Keratinocyte (primary cell): ENCODE results near the gene VPS8. TPM values are rescaled to one million over a fixed set of nuclear protein-coding genes. Genes with fewer than 3 reads are reported as not detected.

Experiments
- DNase-seq: peaks from one replicate; pipeline ENCODE4 v3.0.0-alpha.2; 2011; ENCODE audit warnings: low read depth, missing footprints, low spot score
- FAIRE-seq: peaks from 2 replicates; lab custom pipeline; 2011; peaks lifted over from hg19 to GRCh38; lab: Jason Lieb, UNC
- H2AFZ ChIP-seq: 2 replicates; pipeline ENCODE4 v1.6.0; 2012; ENCODE audit warnings: low read length, control low read depth, inconsistent platforms; ENCODE audit not compliant: control insufficient read depth
- H3K27ac ChIP-seq: 2 replicates; pipeline ENCODE4 v1.5.1; 2011; ENCODE audit warnings: low read length; ENCODE audit not compliant: control insufficient read depth, insufficient read depth
- H3K27me3 ChIP-seq: 3 replicates; pipeline ENCODE4 v1.6.0; 2011; ENCODE audit warnings: low read length; ENCODE audit not compliant: control insufficient read depth, insufficient read depth; ENCODE audit errors: extremely low read depth
- H3K36me3 ChIP-seq, 2 experiments: 2 replicates in 1 of 2; 3 replicates in 1 of 2; pipeline ENCODE4 v1.5.1; 2011; ENCODE audit warnings: low read length in 2 of 2, mild to moderate bottlenecking in 1 of 2; ENCODE audit not compliant: control insufficient read depth in 2 of 2, insufficient read depth in 2 of 2; ENCODE audit errors: extremely low read depth in 1 of 2
- H3K4me1 ChIP-seq: 3 replicates; pipeline ENCODE4 v1.5.1; 2011; ENCODE audit warnings: low read length; ENCODE audit not compliant: control insufficient read depth, insufficient read depth; ENCODE audit errors: extremely low read depth
- H3K4me2 ChIP-seq: 3 replicates; pipeline ENCODE4 v1.6.0; 2011; ENCODE audit warnings: low read depth, low read length; ENCODE audit not compliant: control insufficient read depth, insufficient read depth; ENCODE audit errors: extremely low read depth
- H3K4me3 ChIP-seq, 3 experiments: fragments of 200-600 bp in 1 of 3; sonication (generic) in 1 of 3; 2 replicates in 2 of 3; 3 replicates in 1 of 3; pipeline ENCODE4 v1.5.1; 2011 to 2016; ENCODE audit warnings: low read length in 3 of 3, mild to moderate bottlenecking in 3 of 3, control low read depth in 2 of 3, inconsistent platforms in 1 of 3, low read depth in 1 of 3, mixed read lengths in 1 of 3, mixed run types in 1 of 3, moderate library complexity in 1 of 3; ENCODE audit not compliant: control insufficient read depth in 2 of 3, insufficient read depth in 2 of 3; ENCODE audit errors: extremely low read depth in 1 of 3
- H3K79me2 ChIP-seq: 2 replicates; pipeline ENCODE4 v1.6.0; 2012; ENCODE audit warnings: low read length; ENCODE audit not compliant: control insufficient read depth, insufficient read depth
- H3K9ac ChIP-seq: 3 replicates; pipeline ENCODE4 v1.6.0; 2011; ENCODE audit warnings: low read length; ENCODE audit not compliant: control insufficient read depth, insufficient read depth; ENCODE audit errors: extremely low read depth
- H3K9me1 ChIP-seq: 3 replicates; pipeline ENCODE4 v1.6.0; 2011; ENCODE audit warnings: low read length; ENCODE audit not compliant: control insufficient read depth, insufficient read depth; ENCODE audit errors: extremely low read depth
- H3K9me3 ChIP-seq: 2 replicates; pipeline ENCODE4 v1.5.1; 2012; ENCODE audit warnings: low read depth, low read length; ENCODE audit not compliant: control insufficient read depth
- H4K20me1 ChIP-seq: 3 replicates; pipeline ENCODE4 v1.6.0; 2011; ENCODE audit warnings: low read length; ENCODE audit not compliant: control insufficient read depth, insufficient read depth; ENCODE audit errors: extremely low read depth
- EZH2 ChIP-seq: IDR thresholded peaks from one replicate; pipeline ENCODE4 v1.6.1; 2012; ENCODE audit warnings: inconsistent platforms, mild to moderate bottlenecking, low read length, moderate library complexity
- dilution Hi-C: fragments of 300-500 bp; cut with MboI; formaldehyde crosslinking; loops from one replicate; pipeline ENCODE4 v1.7.0; 2020; ENCODE audit warnings: low sequenced_read_pairs; ENCODE audit not compliant: extremely low pct_ligation_motif_present
- polyA plus RNA-seq, 5 experiments: library from polyadenylated mRNA; depleted of rRNA in 3 of 5; stranded (reverse) in 3 of 5; stranded (forward) in 1 of 5; unstranded in 1 of 5; fragments of >200 nt; gene quantifications; 1 replicate in 1 of 5; 2 replicates in 3 of 5; 3 replicates in 1 of 5; pipeline versions ENCODE4 v1.2.1 to v1.2.3, GENCODE V29; 2011 to 2012; ENCODE audit warnings: missing spikeins in 2 of 5, low read depth in 1 of 5, low replicate concordance in 1 of 5
- TF ChIP-seq, protein P1 (sequence below), 3 experiments: IDR thresholded peaks in 1 of 3; conservative IDR thresholded peaks in 1 of 3; optimal IDR thresholded peaks in 1 of 3; 2 replicates in 2 of 3; 3 replicates in 1 of 3; pipeline versions ENCODE3 to v1.5.1; 2011; ENCODE audit warnings: low read length in 3 of 3, mild to moderate bottlenecking in 3 of 3, moderate library complexity in 2 of 3, control low read depth in 1 of 3, inconsistent platforms in 1 of 3; ENCODE audit not compliant: insufficient read depth in 2 of 3; ENCODE audit errors: extremely low read depth in 1 of 3

The VPS8 gene
- polyA plus RNA-seq, 1 donor (not counting 4 experiments of a cell fraction or from before 2014, with no cell fraction given) = 28.4 TPM

- H3K36me3 ChIP-seq = no peaks in the 10 kb centered on the region
- no peaks in the 10 kb centered on the region for H3K9me1 ChIP-seq
- FAIRE-seq (no peak), DNase-seq (no peak)
- no peak overlapping the region for H3K9ac ChIP-seq
- H2AFZ ChIP-seq = no peak overlapping the region
- no peaks in the 10 kb centered on the region for H3K9me3 ChIP-seq
- no peaks in the 10 kb centered on the region for H3K4me1 ChIP-seq
- H3K4me2 ChIP-seq = no peak overlapping the region
- no peak overlapping the region for H3K27ac ChIP-seq
- peaks cover 3% of the 10 kb centered on the region for H3K27me3 ChIP-seq
- H4K20me1 ChIP-seq = no peaks in the 10 kb centered on the region
- TF ChIP-seq, protein P1, sequence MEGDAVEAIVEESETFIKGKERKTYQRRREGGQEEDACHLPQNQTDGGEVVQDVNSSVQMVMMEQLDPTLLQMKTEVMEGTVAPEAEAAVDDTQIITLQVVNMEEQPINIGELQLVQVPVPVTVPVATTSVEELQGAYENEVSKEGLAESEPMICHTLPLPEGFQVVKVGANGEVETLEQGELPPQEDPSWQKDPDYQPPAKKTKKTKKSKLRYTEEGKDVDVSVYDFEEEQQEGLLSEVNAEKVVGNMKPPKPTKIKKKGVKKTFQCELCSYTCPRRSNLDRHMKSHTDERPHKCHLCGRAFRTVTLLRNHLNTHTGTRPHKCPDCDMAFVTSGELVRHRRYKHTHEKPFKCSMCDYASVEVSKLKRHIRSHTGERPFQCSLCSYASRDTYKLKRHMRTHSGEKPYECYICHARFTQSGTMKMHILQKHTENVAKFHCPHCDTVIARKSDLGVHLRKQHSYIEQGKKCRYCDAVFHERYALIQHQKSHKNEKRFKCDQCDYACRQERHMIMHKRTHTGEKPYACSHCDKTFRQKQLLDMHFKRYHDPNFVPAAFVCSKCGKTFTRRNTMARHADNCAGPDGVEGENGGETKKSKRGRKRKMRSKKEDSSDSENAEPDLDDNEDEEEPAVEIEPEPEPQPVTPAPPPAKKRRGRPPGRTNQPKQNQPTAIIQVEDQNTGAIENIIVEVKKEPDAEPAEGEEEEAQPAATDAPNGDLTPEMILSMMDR (optimal IDR thresholded peaks at IDR 0.05 in 1 of 3, IDR thresholded peaks at IDR 0.05 in 1 of 3, conservative IDR thresholded peaks at IDR 0.05 in 1 of 3; ENCODE audit: extremely low read depth in 1 of 3, insufficient read depth in 2 of 3, low read length in 3 of 3) = no peak
- TF ChIP-seq EZH2 = no peak
- H3K4me3 ChIP-seq = no peak overlapping the region
- dilution Hi-C loops = no loop called here
- no peaks in the 10 kb centered on the region for H3K79me2 ChIP-seq
Observed at GRCh38 chr3:184796551-184796950, 15.4 kb upstream of the VPS8 start.

DNA sequence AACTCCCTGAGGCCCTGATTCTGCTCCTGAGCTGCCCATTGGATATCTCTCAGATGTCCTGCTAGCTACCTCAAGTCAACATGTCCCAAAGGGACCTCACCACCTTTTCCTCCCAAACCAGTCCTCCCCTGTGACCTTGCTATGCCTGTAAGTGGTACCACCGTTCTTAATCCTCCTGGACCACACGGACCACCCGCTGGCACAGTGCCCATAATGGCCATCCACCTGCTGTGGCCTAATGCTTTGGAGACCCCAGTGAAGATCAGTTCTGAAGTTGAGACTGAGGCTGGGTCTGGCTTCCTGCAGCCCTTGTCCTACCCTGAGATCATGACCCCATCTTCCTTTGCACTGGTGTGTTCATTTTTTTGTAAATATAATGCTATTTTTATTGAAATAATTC lies 15.0 kb upstream of the VPS8 start:
- Histone ChIP-seq H3K9me3 (no peaks in the 10 kb centered on the region), H3K9ac (no peak overlapping the region), H3K4me2 (no peak overlapping the region), H3K4me3 (no peak overlapping the region), H3K9me1 (no peaks in the 10 kb centered on the region), H3K27me3 (peaks cover 3% of the 10 kb centered on the region), H2AFZ (no peak overlapping the region), H3K4me1 (no peaks in the 10 kb centered on the region), H3K27ac (no peak overlapping the region), H4K20me1 (no peaks in the 10 kb centered on the region), H3K79me2 (no peaks in the 10 kb centered on the region), H3K36me3 (no peaks in the 10 kb centered on the region)
- FAIRE-seq = no peak
- TF ChIP-seq EZH2 = no peak
- TF ChIP-seq, protein P1 (optimal IDR thresholded peaks at IDR 0.05 in 1 of 3, IDR thresholded peaks at IDR 0.05 in 1 of 3, conservative IDR thresholded peaks at IDR 0.05 in 1 of 3; ENCODE audit: extremely low read depth in 1 of 3, insufficient read depth in 2 of 3, low read length in 3 of 3) = no peak
- dilution Hi-C loops = no loop called here
- no peak for DNase-seq
